Peyer's patch (tissue), 4 donors: Measurements from ENCODE around the gene FBLN1. TPM values are rescaled to one million over a fixed set of nuclear protein-coding genes. Genes with fewer than 3 reads are reported as not detected.

Experiments used
- DNase-seq, 3 donors: peaks; one replicate each; pipeline ENCODE4 v3.0.0-alpha.2; 2017 to 2019
- H3K27ac ChIP-seq, 4 donors: fragments of 200-600 bp; sonication (generic); one replicate each; pipeline ENCODE4 v1.5.1; 2016 to 2019
- H3K27me3 ChIP-seq, 2 donors: fragments of 200-600 bp; sonication (generic); one replicate each; pipeline ENCODE4 v1.5.1; 2019
- H3K36me3 ChIP-seq, 3 donors: fragments of 200-600 bp; sonication (generic); one replicate each; pipeline ENCODE4 v1.5.1; 2016 to 2019
- H3K4me1 ChIP-seq, 4 donors: fragments of 200-600 bp; sonication (generic); one replicate each; pipeline ENCODE4 v1.5.1; 2016 to 2019
- H3K4me3 ChIP-seq, 4 donors: fragments of 200-600 bp; sonication (generic); 1 replicate in 3 of 4; 2 replicates in 1 of 4; pipeline ENCODE4 v1.5.1; 2016 to 2019; ENCODE audit warnings: mild to moderate bottlenecking in 1 of 4
- H3K9me3 ChIP-seq, 4 donors: fragments of 200-600 bp; sonication (generic); one replicate each; pipeline ENCODE4 v1.5.1; 2016 to 2019; ENCODE audit warnings: mild to moderate bottlenecking in 1 of 4
- CTCF ChIP-seq, 6 experiments: fragments of 450-650 bp in 4 of 6; fragments of 200-600 bp in 2 of 6; sonication (generic) in 1 of 6; IDR thresholded peaks; one replicate each; pipeline ENCODE4 v1.5.1; 2017 to 2019; ENCODE audit warnings: antibody characterized with exemption in 6 of 6, mild to moderate bottlenecking in 3 of 6, moderate library complexity in 1 of 6
- POLR2A ChIP-seq, 2 donors: fragments of 450-650 bp; IDR thresholded peaks; one replicate each; pipeline ENCODE4 v1.5.1; 2017; ENCODE audit warnings: antibody characterized with exemption in 2 of 2, mild to moderate bottlenecking in 2 of 2, moderate library complexity in 2 of 2
- total RNA-seq, 4 donors: library from RNA; depleted of rRNA; stranded (reverse); fragments of >200 nt; gene quantifications; one replicate each; pipeline ENCODE4 v1.1.0, GENCODE V29; 2016

FBLN1 gene
- total RNA-seq, 4 donors from 2014 or later: 29.8 to 162 (median 136) TPM

GRCh38 chr22:45644714-45645113 lies 142.0 kb downstream of the FBLN1 start:
- peak in 1 of 3 donors; percentile 38 for DNase-seq
- Histone ChIP-seq H3K4me1 (peaks cover 0 to 8% (median 7%) of the 10 kb centered on the region in 4 donors), H3K9me3 (no peaks in the 10 kb centered on the region), H3K27me3 (no peaks in the 10 kb centered on the region), H3K36me3 (no peaks in the 10 kb centered on the region), H3K27ac (no peak overlapping the region), H3K4me3 (no peak overlapping the region)
- no peak for TF ChIP-seq CTCF (IDR thresholded peaks at IDR 0.05)
- TF ChIP-seq POLR2A (IDR thresholded peaks at IDR 0.05): no peak

GRCh38 chr22:45645150-45645525 lies 142.5 kb downstream of the FBLN1 start:
- no peak for DNase-seq
- H3K27me3 ChIP-seq: no peaks in the 10 kb centered on the region
- no peaks in the 10 kb centered on the region for H3K9me3 ChIP-seq
- H3K36me3 ChIP-seq: no peaks in the 10 kb centered on the region
- H3K27ac ChIP-seq: no peak overlapping the region
- TF ChIP-seq CTCF (IDR thresholded peaks at IDR 0.05) (no peak), POLR2A (IDR thresholded peaks at IDR 0.05) (no peak)
- peaks cover 0 to 8% (median 7%) of the 10 kb centered on the region in 4 donors for H3K4me1 ChIP-seq
- H3K4me3 ChIP-seq: no peak overlapping the region

DNA sequence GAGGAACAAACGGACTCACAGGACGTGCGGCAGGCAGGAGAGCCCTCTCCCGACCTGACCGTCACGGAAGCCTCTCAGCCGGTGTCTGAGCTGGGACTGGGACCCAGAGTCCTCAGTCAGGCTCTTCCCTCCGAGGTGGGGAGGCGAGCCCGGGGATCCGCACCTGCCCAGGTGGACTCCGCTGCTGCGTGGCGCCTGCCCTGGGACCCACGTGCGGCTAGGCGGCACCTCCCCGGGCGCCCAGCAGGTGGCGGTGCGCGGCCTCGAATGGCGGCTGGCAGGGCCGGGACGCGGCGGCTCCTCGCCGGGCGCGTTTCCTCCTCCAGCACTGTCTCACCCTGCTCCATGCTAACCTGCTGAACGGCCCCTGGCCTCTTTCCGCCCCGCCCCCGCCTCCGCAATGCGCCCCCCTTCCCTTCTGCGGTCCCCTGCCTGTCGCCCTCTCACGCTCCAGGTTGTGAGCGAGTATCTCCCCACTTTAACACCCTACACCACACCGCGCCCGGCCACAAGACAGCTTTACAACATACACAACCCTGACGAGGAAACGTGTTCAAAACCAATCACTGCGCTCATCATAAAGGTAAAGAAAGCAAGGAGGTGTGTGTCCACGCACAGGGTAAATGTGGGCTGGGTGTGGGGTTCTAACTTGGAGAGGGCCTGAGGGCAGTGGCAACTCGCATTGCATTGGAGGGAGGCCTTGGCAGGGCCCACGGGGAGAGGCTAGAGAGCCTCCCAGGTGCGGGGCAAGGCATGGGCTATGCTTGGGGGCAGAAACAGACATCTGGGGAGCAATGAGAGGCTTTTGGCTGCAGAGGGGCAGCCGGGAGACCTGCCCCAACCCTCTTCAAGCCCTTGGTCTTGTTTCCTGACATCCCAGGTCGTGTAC lies 143.1 kb downstream of the FBLN1 start:
- Histone ChIP-seq H3K27ac (no peak overlapping the region), H3K9me3 (no peaks in the 10 kb centered on the region), H3K4me1 (peaks cover 0 to 8% (median 7%) of the 10 kb centered on the region in 4 donors), H3K4me3 (peak overlapping the region in 2 of 4 donors; percentile 22 to 37), H3K36me3 (no peaks in the 10 kb centered on the region), H3K27me3 (no peaks in the 10 kb centered on the region)
- peak; percentile 87 to 94 (median 92) for TF ChIP-seq CTCF (IDR thresholded peaks at IDR 0.05)
- TF ChIP-seq POLR2A (IDR thresholded peaks at IDR 0.05): no peak
- peak; percentile 60 to 88 (median 84) for DNase-seq

DNA sequence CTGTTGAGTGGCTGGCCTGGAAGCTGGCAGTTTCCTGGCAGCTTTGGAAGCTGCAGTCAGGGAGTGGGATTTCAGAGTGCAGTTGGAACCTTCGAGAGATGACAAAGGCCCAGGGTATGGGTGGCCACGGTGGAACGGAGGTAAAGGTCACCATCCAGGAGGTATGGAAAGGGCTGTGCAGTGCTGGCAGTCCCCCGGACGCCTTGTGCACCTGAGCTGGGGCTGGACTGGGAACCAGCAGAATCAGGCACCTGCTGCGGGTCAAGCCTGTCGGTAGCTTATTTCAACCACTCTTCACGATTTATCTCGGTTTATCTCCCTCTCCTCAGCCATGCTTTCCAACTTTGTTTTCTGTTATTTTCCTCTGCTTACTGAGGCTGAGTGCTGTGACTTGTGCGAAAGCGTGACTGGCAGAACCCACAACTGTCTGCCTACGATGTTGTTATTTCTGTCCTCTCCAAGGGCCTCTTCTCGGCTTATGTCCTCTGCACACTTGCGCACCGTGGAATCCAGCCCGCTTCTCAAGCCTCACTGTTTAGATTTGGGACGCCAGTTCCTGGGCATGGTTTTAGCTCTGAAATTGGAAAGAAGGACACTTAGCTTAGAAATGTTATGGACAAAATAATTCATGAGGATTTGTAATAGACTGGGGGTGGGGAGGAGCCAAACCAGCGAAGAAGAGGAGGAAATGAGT lies 145.0 kb downstream of the FBLN1 start:
- Histone ChIP-seq H3K36me3 (no peaks in the 10 kb centered on the region), H3K4me1 (peaks cover 0 to 8% (median 7%) of the 10 kb centered on the region in 4 donors), H3K27me3 (no peaks in the 10 kb centered on the region), H3K9me3 (no peaks in the 10 kb centered on the region), H3K4me3 (no peak overlapping the region), H3K27ac (no peak overlapping the region)
- TF ChIP-seq CTCF (IDR thresholded peaks at IDR 0.05) (no peak), POLR2A (IDR thresholded peaks at IDR 0.05) (no peak)
- DNase-seq: peak in 1 of 3 donors; percentile 35

DNA sequence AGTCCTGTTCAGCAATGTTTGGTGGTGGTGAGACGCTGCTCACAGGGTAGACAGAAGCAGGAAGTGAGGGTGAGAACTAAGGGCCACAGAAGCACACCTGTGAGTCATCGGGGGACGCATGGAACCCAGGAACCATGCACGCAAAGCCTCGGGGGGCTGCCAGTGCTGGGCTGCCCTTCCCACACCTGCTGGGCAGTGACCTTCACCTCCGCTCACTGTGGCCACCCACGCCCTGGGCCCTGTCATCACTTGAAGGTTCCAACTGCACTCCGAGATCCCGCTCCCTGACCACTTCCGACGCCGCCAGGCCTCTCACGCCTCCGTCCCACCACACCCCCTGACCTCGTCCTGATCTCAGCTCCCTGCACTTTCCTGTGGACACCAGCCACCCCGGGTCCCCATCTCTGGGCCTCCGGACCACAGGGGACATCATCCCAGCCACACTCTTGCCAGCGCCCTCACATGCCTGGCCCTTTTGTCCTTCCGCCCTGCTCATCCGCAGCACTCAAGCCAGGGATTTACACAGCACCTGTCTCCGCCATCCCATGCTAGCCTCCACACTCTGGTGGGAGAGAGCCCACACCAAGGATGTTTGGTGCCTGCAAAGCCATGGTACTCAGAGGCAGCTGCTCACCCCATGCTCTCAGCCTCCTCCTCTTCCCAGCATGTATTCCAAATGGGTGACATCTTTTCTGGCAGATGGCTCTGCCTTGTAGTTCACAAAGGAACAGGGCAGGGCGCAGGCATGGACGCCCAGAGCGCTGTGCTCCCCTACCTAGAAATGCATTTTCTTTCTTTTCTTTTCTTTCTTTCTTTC lies 145.8 kb downstream of the FBLN1 start:
- H3K27ac ChIP-seq: no peak overlapping the region
- DNase-seq: peak in 1 of 3 donors; percentile 29
- TF ChIP-seq CTCF (IDR thresholded peaks at IDR 0.05) (no peak), POLR2A (IDR thresholded peaks at IDR 0.05) (no peak)
- no peaks in the 10 kb centered on the region for H3K27me3 ChIP-seq
- H3K9me3 ChIP-seq: no peaks in the 10 kb centered on the region
- H3K4me1 ChIP-seq: peaks cover 0 to 8% (median 7%) of the 10 kb centered on the region in 4 donors
- H3K36me3 ChIP-seq: no peaks in the 10 kb centered on the region
- H3K4me3 ChIP-seq: no peak overlapping the region
